NCI-H1092 (cell line): Measurements from ENCODE around the gene P2RY8.
"Not testable (repeated sequence)": the region's sequence is repeated elsewhere in the genome, so short reads cannot be mapped to it uniquely, and the experiment has no call there.

Experiments used
- DNase-seq: peaks from one replicate; lab custom pipeline; 2025; lab: John Stamatoyannopoulos, UW

Gene P2RY8

GRCh38 chrX:1464971-1465285 lies 72.1 kb downstream of the P2RY8 start:
- no peak for DNase-seq

GRCh38 chrX:1464041-1464970 lies 72.7 kb downstream of the P2RY8 start:
- no peak for DNase-seq

DNA sequence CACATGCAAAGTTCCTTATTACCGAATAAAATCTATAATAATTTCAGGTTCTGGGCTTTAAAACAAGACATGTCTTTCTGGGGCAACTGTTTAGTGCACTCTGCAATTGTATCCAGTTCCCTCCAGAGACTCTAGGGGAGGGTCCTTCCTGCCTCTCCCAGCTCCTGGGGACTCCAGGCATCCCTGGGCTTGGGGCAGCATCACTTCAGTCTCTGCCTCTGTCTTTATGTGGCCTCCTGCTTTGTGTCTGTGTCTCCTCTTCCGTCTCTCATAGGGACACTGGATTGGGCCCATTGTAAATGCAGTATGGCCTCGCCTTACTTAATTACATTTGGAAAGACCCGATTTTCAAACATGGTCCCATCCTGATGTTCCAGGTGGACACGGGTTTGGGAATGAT lies 73.4 kb downstream of the P2RY8 start:
- DNase-seq, result no peak

DNA sequence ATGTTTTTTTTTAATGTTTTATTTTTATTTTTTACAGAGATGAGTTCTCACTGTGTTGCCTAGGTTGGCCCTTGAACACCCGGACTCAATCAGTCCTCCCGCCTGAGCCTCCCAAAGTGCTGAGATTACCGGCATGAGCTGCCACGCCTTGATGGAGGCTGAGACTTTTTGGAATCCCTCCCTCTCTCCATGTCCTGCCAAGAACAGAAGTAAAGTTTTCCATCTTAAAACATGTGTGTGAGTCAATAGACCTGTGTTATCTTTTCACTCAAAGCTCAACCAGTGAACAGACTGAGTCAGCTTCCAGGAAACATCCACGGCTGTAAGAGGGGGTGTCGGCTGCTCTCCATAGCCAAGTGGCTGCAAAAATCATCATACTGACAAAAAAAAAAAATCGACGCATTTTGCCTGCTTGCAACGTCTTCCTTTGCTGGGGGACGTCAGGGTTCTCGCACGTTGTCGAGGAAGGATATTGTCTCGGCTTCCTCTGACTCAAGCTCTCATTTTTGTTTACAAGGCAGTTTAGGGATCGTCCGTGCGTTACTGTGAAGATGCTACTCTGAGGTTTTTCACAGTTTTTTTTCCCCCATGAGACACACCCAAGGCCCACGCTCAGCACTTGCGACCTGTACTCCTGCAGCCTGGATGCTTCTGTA lies 74.3 kb downstream of the P2RY8 start:
- no peak for DNase-seq

DNA sequence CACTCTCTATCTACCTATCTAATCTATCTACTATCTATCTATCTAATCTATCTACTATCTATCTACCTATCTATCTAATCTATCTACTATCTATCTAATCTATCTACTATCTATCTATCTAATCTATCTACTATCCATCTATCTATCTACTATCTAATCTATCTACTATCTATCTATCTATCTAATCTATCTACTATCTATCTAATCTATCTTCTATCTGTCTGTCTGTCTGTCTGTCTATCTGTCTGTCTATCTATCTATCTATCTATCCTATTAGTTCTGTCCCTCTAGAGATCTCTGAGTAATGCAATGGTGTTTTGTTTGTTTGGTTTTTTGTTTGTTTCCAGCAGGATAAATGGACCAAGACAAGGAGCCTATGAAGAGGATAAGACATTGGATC lies 74.9 kb downstream of the P2RY8 start:
- no peak for DNase-seq

- DNase-seq, result no peak
These were observed 81.1 kb downstream of the P2RY8 start for GRCh38 chrX:1455948-1456280.

DNA sequence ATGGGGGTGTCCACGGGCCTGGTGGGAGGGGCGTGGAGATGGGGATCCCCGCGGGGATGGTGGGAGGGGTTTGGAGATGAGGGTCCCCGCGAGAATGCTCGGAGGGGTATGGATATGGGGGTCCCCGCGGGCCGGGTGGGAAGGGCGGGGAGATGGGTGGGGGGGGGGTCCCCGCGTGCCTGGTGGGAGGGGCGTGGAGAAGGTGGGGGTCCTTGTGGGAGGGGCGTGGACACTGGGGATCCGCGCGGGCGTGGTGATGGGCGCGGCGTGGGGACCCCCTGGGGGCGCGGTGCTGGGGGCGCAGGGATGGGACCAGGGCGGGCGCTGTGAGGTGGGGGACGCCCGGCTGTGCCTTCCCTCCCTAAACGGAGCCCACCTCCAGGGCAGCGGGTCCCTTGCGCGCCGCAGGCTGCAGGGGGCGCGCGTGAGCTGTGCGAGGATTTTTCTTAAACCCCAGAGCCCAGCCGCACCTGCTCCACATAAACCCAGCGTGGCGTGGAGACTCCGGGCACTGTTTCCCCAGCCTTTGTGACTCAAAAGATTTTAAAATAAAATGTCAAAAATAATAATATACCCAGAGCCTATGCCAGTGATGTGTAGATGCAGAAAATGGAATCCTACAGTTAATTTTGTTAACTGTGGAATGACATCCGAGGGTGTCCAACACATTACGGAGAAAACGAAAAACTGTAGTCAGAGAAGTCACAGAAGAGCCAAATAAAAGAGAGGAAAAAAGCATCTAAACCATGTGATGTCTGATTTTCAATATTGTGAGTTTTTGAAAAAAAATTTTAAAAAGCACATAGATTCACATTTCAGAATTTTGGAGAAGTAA lies 82.8 kb downstream of the P2RY8 start:
- no peak for DNase-seq

- no peak for DNase-seq
These were observed 83.6 kb downstream of the P2RY8 start for GRCh38 chrX:1453395-1453783.

- no peak for DNase-seq
These were observed 84.2 kb downstream of the P2RY8 start, which contains the start of gene ASMTL for GRCh38 chrX:1452516-1453394. TSS of gene ASMTL (minus strand) at chrX:1452909. CDS start at chrX:1452840, 69 bp downstream.

GRCh38 chrX:1451661-1452515 lies 85.1 kb downstream of the P2RY8 start:
- DNase-seq, result no peak

DNA sequence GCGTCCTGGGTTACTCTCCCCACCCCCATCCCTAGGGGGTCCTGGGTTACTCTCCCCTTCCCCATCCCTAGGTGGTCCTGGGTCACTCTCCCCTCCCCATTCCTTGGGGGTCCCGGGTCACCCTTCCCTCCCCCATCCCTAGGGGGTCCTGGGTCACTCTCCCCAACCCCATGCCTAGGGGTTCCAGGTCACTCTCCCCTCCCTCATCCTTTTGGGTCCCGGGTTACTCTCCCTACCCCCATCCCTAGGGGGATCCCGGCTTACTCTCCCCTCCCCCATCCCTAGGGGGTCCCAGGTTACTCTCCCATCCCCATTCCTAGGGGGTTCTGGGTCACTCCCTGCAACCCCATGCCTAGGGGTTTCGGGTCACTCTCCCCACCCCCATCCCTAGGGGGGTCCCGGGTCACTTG lies 85.7 kb downstream of the P2RY8 start:
- DNase-seq, result no peak

GRCh38 chrX:1450361-1451161 lies 86.4 kb downstream of the P2RY8 start:
- no peak for DNase-seq

- no peak for DNase-seq
These were observed 87.2 kb downstream of the P2RY8 start for GRCh38 chrX:1449823-1450149.

DNA sequence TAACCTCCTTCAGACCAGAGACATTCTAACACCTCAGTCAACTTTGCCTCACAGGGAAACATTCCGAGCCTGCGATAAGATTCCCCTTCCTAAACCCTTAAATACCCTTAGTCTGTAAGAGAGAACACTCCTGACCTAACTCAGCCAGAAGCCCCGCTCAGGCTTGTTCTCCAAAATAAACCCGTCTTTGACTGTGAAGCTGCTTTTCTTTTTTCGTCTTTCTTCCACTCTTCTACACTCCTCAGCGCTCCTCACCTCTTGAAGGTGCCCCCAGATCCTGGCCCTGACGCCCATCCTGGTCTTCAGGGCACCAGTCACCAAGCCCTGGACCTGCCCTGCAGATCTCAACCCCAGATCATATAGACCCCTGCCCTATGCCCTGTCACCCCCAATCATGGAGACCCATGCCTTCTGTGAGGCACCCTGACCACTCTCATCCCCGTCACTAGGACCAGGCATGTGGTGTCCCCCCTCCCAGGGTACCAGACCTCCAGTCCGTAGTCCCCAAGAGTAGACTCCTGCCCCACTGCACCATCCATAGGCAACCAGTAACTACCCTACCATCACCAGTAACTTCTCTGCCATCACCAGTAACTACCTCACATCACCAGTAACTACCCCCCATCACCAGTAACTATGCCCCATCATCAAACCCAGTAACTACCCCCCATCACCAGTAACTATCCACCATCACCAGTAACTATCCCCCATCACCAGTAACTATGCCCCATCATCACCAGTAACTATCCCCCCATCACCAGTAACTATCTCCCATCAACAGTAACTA lies 87.8 kb downstream of the P2RY8 start:
- no peak for DNase-seq

DNA sequence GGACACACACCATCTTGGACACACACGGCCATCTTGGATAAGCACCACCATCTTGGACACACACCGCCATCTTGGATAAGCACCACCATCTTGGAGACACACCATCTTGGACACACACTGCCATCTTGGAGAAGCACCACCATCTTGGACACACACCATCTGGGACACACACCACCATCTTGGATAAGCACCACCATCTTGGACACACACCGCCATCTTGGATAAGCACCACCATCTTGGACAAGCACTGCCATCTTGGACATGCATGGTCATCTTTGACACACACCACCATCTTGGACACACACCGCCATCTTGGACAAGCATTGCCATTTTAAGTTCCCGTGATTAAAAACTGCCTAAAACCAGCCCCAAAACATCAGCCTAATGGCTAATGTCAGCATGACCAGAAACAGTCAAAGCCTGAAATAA lies 88.4 kb downstream of the P2RY8 start:
- not testable (repeated sequence) for DNase-seq

GRCh38 chrX:1447969-1448572 lies 88.9 kb downstream of the P2RY8 start:
- DNase-seq, result not testable (repeated sequence)

- not testable (repeated sequence) for DNase-seq
These were observed 89.7 kb downstream of the P2RY8 start for GRCh38 chrX:1446984-1447968.
